Measurements from ENCODE around the gene PISD.

Gene PISD

GRCh38 chr22:31615491-31615860 lies 46.5 kb downstream of the PISD start:
- CTCF ChIA-PET, result no interaction called here
- no peak overlapping the region for H3K4me3 Mint-ChIP-seq
- H3K27me3 Mint-ChIP-seq, result peaks cover 3% of the 10 kb centered on the region
- no peak overlapping the region for H3K27ac Mint-ChIP-seq
- no peak for DNase-seq
- no peaks in the 10 kb centered on the region for H3K9me3 Mint-ChIP-seq
- peaks cover 42% of the 10 kb centered on the region for H3K36me3 Mint-ChIP-seq
- peaks cover 11% of the 10 kb centered on the region for H3K4me1 Mint-ChIP-seq

- Mint-ChIP-seq H3K36me3 (peaks cover 40% of the 10 kb centered on the region), H3K9me3 (no peaks in the 10 kb centered on the region), H3K27me3 (peaks cover 3% of the 10 kb centered on the region), H3K27ac (peak overlapping the region; percentile 42), H3K4me1 (peaks cover 11% of the 10 kb centered on the region), H3K4me3 (no peak overlapping the region)
- CTCF ChIA-PET, result no interaction called here
- DNase-seq, result no peak
These were observed 47.1 kb downstream of the PISD start for GRCh38 chr22:31614781-31615490.

- no peak for DNase-seq
- Mint-ChIP-seq H3K9me3 (no peaks in the 10 kb centered on the region), H3K4me3 (no peak overlapping the region), H3K4me1 (peaks cover 11% of the 10 kb centered on the region), H3K27me3 (peaks cover 3% of the 10 kb centered on the region), H3K27ac (peak overlapping the region; percentile 62), H3K36me3 (peaks cover 33% of the 10 kb centered on the region)
- CTCF ChIA-PET, result no interaction called here
These were observed 48.1 kb downstream of the PISD start for GRCh38 chr22:31613904-31614296.

- DNase-seq, result no peak
- CTCF ChIA-PET, result no interaction called here
- peaks cover 3% of the 10 kb centered on the region for H3K27me3 Mint-ChIP-seq
- H3K9me3 Mint-ChIP-seq, result no peaks in the 10 kb centered on the region
- peaks cover 11% of the 10 kb centered on the region for H3K4me1 Mint-ChIP-seq
- H3K4me3 Mint-ChIP-seq, result no peak overlapping the region
- peaks cover 29% of the 10 kb centered on the region for H3K36me3 Mint-ChIP-seq
- no peak overlapping the region for H3K27ac Mint-ChIP-seq
These were observed 48.6 kb downstream of the PISD start for GRCh38 chr22:31613286-31613903.

GRCh38 chr22:31612891-31613285 lies 49.1 kb downstream of the PISD start:
- no peak overlapping the region for H3K4me3 Mint-ChIP-seq
- H3K4me1 Mint-ChIP-seq, result peaks cover 11% of the 10 kb centered on the region
- H3K27ac Mint-ChIP-seq, result no peak overlapping the region
- no peaks in the 10 kb centered on the region for H3K9me3 Mint-ChIP-seq
- peaks cover 3% of the 10 kb centered on the region for H3K27me3 Mint-ChIP-seq
- CTCF ChIA-PET, result no interaction called here
- peaks cover 28% of the 10 kb centered on the region for H3K36me3 Mint-ChIP-seq
- DNase-seq, result no peak

- Mint-ChIP-seq H3K27ac (no peak overlapping the region), H3K4me3 (no peak overlapping the region), H3K9me3 (no peaks in the 10 kb centered on the region), H3K4me1 (peaks cover 11% of the 10 kb centered on the region), H3K27me3 (peaks cover 3% of the 10 kb centered on the region), H3K36me3 (peaks cover 31% of the 10 kb centered on the region)
- CTCF ChIA-PET, result no interaction called here
- DNase-seq, result peak; percentile 17
These were observed 50.8 kb downstream of the PISD start for GRCh38 chr22:31611061-31611760.

GRCh38 chr22:31610611-31611010 lies 51.4 kb downstream of the PISD start:
- peaks cover 6% of the 10 kb centered on the region for H3K4me1 Mint-ChIP-seq
- CTCF ChIA-PET, result no interaction called here
- no peaks in the 10 kb centered on the region for H3K9me3 Mint-ChIP-seq
- H3K4me3 Mint-ChIP-seq, result no peak overlapping the region
- H3K27me3 Mint-ChIP-seq, result peaks cover 3% of the 10 kb centered on the region
- H3K27ac Mint-ChIP-seq, result no peak overlapping the region
- peak; percentile 17 for DNase-seq
- H3K36me3 Mint-ChIP-seq, result peaks cover 30% of the 10 kb centered on the region

GRCh38 chr22:31609716-31610115 lies 52.3 kb downstream of the PISD start:
- Mint-ChIP-seq H3K27me3 (peaks cover 3% of the 10 kb centered on the region), H3K9me3 (no peaks in the 10 kb centered on the region), H3K4me1 (no peaks in the 10 kb centered on the region), H3K4me3 (no peak overlapping the region), H3K27ac (peak overlapping the region; percentile 14), H3K36me3 (peaks cover 30% of the 10 kb centered on the region)
- DNase-seq, result peak; percentile 3
- CTCF ChIA-PET, result no interaction called here

- no peak overlapping the region for H3K27ac Mint-ChIP-seq
- H3K36me3 Mint-ChIP-seq, result peaks cover 47% of the 10 kb centered on the region
- CTCF ChIA-PET, result no interaction called here
These were observed 54.3 kb downstream of the PISD start for GRCh38 chr22:31607696-31608095.

GRCh38 chr22:31605851-31606585 lies 56.0 kb downstream of the PISD start:
- no peak overlapping the region for H3K27ac Mint-ChIP-seq

More at GRCh38 chr22:31607696-31608095, 54.3 kb downstream of the PISD start:
- peak; percentile 14 for DNase-seq
- H3K4me3 Mint-ChIP-seq, result no peak overlapping the region
- H3K4me1 Mint-ChIP-seq, result no peaks in the 10 kb centered on the region
- H3K9me3 Mint-ChIP-seq, result no peaks in the 10 kb centered on the region
- no peaks in the 10 kb centered on the region for H3K27me3 Mint-ChIP-seq

GRCh38 chr22:31604746-31605705 lies 57.0 kb downstream of the PISD start:
- CTCF ChIA-PET, result interaction anchor here (1.1 to 1.6 kb wide), 2 partner anchors 44 to 48 kb away, joined by 3 to 4 read pairs; no protein-coding TSS in a partner anchor
- Mint-ChIP-seq H3K4me1 (no peaks in the 10 kb centered on the region), H3K9me3 (no peaks in the 10 kb centered on the region), H3K36me3 (peaks cover 43% of the 10 kb centered on the region), H3K27me3 (no peaks in the 10 kb centered on the region), H3K4me3 (no peak overlapping the region), H3K27ac (no peak overlapping the region)
- DNase-seq, result peak; percentile 16

More at GRCh38 chr22:31605851-31606585, 56.0 kb downstream of the PISD start:
- no peak overlapping the region for H3K4me3 Mint-ChIP-seq
- no peaks in the 10 kb centered on the region for H3K9me3 Mint-ChIP-seq
- DNase-seq, result peak; percentile 10
- H3K4me1 Mint-ChIP-seq, result no peaks in the 10 kb centered on the region
- no peaks in the 10 kb centered on the region for H3K27me3 Mint-ChIP-seq
- H3K36me3 Mint-ChIP-seq, result peaks cover 45% of the 10 kb centered on the region
- CTCF ChIA-PET, result interaction anchor here (1.1 kb wide), 1 partner anchor 49 kb away, joined by 3 read pairs; no protein-coding TSS in a partner anchor

- H3K27ac Mint-ChIP-seq, result no peak overlapping the region
- peaks cover 40% of the 10 kb centered on the region for H3K36me3 Mint-ChIP-seq
- no peaks in the 10 kb centered on the region for H3K4me1 Mint-ChIP-seq
- CTCF ChIA-PET, result interaction anchor here (1.6 kb wide), 1 partner anchor 43 kb away, joined by 4 read pairs; no protein-coding TSS in a partner anchor
- no peaks in the 10 kb centered on the region for H3K27me3 Mint-ChIP-seq
- peak; percentile 8 for DNase-seq
- H3K9me3 Mint-ChIP-seq, result no peaks in the 10 kb centered on the region
- H3K4me3 Mint-ChIP-seq, result no peak overlapping the region
These were observed 57.8 kb downstream of the PISD start for GRCh38 chr22:31604137-31604705.

- no peak overlapping the region for H3K27ac Mint-ChIP-seq
- no peaks in the 10 kb centered on the region for H3K9me3 Mint-ChIP-seq
- CTCF ChIA-PET, result interaction anchor here (1.6 kb wide), 1 partner anchor 42 kb away, joined by 4 read pairs; no protein-coding TSS in a partner anchor
- no peaks in the 10 kb centered on the region for H3K4me1 Mint-ChIP-seq
- no peak overlapping the region for H3K4me3 Mint-ChIP-seq
- H3K27me3 Mint-ChIP-seq, result no peaks in the 10 kb centered on the region
- H3K36me3 Mint-ChIP-seq, result peaks cover 40% of the 10 kb centered on the region
- no peak for DNase-seq
These were observed 58.4 kb downstream of the PISD start for GRCh38 chr22:31603574-31603973.
